ENCODE measurements around the gene CHADL.

CHADL gene

GRCh38 chr22:41229730-41230400 lies 10.9 kb downstream of the CHADL start:
- TF ChIP-seq GATA3 (IDR thresholded peaks at IDR 0.05; ENCODE audit: low read depth, low read length), result no peak
- TF ChIP-seq GATA2 (IDR thresholded peaks at IDR 0.05; ENCODE audit: low read depth, low read length), result no peak

GRCh38 chr22:41229215-41229614 lies 11.5 kb downstream of the CHADL start:
- TF ChIP-seq GATA2 (IDR thresholded peaks at IDR 0.05; ENCODE audit: low read depth, low read length) (no peak), GATA3 (IDR thresholded peaks at IDR 0.05; ENCODE audit: low read depth, low read length) (no peak)

- TF ChIP-seq GATA2 (IDR thresholded peaks at IDR 0.05; ENCODE audit: low read depth, low read length), result no peak
- TF ChIP-seq GATA3 (IDR thresholded peaks at IDR 0.05; ENCODE audit: low read depth, low read length), result no peak
Measured at GRCh38 chr22:41226723-41227655, 13.7 kb downstream of the CHADL start.

- TF ChIP-seq GATA3 (IDR thresholded peaks at IDR 0.05; ENCODE audit: low read depth, low read length) (no peak), GATA2 (IDR thresholded peaks at IDR 0.05; ENCODE audit: low read depth, low read length) (no peak)
Measured at GRCh38 chr22:41223535-41223934, 17.2 kb downstream of the CHADL start.

GRCh38 chr22:41222846-41223507 lies 17.8 kb downstream of the CHADL start:
- no peak for TF ChIP-seq GATA3 (IDR thresholded peaks at IDR 0.05; ENCODE audit: low read depth, low read length)
- no peak for TF ChIP-seq GATA2 (IDR thresholded peaks at IDR 0.05; ENCODE audit: low read depth, low read length)

GRCh38 chr22:41217553-41218157 lies 23.1 kb downstream of the CHADL start:
- no peak for TF ChIP-seq GATA2 (IDR thresholded peaks at IDR 0.05; ENCODE audit: low read depth, low read length)
- TF ChIP-seq GATA3 (IDR thresholded peaks at IDR 0.05; ENCODE audit: low read depth, low read length), result no peak

- no peak for TF ChIP-seq GATA2 (IDR thresholded peaks at IDR 0.05; ENCODE audit: low read depth, low read length)
- no peak for TF ChIP-seq GATA3 (IDR thresholded peaks at IDR 0.05; ENCODE audit: low read depth, low read length)
Measured at GRCh38 chr22:41216984-41217383, 23.7 kb downstream of the CHADL start.

GRCh38 chr22:41215926-41216325 lies 24.8 kb downstream of the CHADL start:
- no peak for TF ChIP-seq GATA2 (IDR thresholded peaks at IDR 0.05; ENCODE audit: low read depth, low read length)
- TF ChIP-seq GATA3 (IDR thresholded peaks at IDR 0.05; ENCODE audit: low read depth, low read length), result no peak

GRCh38 chr22:41215409-41215808 lies 25.3 kb downstream of the CHADL start:
- TF ChIP-seq GATA3 (IDR thresholded peaks at IDR 0.05; ENCODE audit: low read depth, low read length), result no peak
- no peak for TF ChIP-seq GATA2 (IDR thresholded peaks at IDR 0.05; ENCODE audit: low read depth, low read length)

GRCh38 chr22:41206719-41207118 lies 34.0 kb downstream of the CHADL start:
- TF ChIP-seq GATA2 (IDR thresholded peaks at IDR 0.05; ENCODE audit: low read depth, low read length) (no peak), GATA3 (IDR thresholded peaks at IDR 0.05; ENCODE audit: low read depth, low read length) (no peak)

GRCh38 chr22:41204992-41205900 lies 35.5 kb downstream of the CHADL start, which contains the start of gene L3MBTL2:
Gene L3MBTL2, plus strand, starts transcription at chr22:41205312. Its CDS starts 51 bp downstream, at chr22:41205363.
- TF ChIP-seq GATA2 (IDR thresholded peaks at IDR 0.05; ENCODE audit: low read depth, low read length), result no peak
- no peak for TF ChIP-seq GATA3 (IDR thresholded peaks at IDR 0.05; ENCODE audit: low read depth, low read length)

- TF ChIP-seq GATA3 (IDR thresholded peaks at IDR 0.05; ENCODE audit: low read depth, low read length), result no peak
- TF ChIP-seq GATA2 (IDR thresholded peaks at IDR 0.05; ENCODE audit: low read depth, low read length), result no peak
Measured at GRCh38 chr22:41204066-41204465, 36.7 kb downstream of the CHADL start.

GRCh38 chr22:41203118-41203517 lies 37.6 kb downstream of the CHADL start:
- TF ChIP-seq GATA3 (IDR thresholded peaks at IDR 0.05; ENCODE audit: low read depth, low read length) (no peak), GATA2 (IDR thresholded peaks at IDR 0.05; ENCODE audit: low read depth, low read length) (no peak)

All from SH-SY5Y (cell line).